ENCODE measurements around the gene AKR1C1.
"Not testable (repeated sequence)": the region's sequence is repeated elsewhere in the genome, so short reads cannot be mapped to it uniquely, and the experiment has no call there.

AKR1C1 gene

DNA sequence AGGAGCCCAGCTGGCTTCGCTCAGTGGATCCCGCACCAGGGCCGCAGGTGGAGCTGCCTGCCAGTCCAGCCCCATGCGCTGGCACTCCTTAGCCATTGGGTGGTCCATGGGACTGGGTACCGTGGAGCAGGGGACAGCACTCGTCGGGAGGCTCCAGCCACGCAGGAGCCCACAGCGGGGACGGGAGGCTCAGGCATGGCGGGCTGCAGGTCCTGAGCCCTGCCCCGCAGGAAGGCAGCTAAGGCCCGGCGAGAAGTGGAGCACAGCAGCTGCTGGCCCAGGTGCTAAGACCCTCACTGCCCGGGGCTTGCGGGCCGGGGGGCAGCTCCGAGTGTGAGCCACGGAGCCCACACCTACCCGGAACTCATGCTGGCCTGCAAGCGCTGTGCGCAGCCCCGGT, 25.9 kb upstream of the AKR1C1 start:
- no peaks in the 10 kb centered on the region for H3K36me3 ChIP-seq (ENCODE audit: insufficient read depth, low read length)
- no peak overlapping the region for H3K4me2 ChIP-seq (ENCODE audit: low read length)
- no peaks in the 10 kb centered on the region for H3K9me2 ChIP-seq (ENCODE audit: low read depth, low read length)
- H3K9me3 ChIP-seq (ENCODE audit: low read length): no peaks in the 10 kb centered on the region
- no peaks in the 10 kb centered on the region for H4K20me1 ChIP-seq (ENCODE audit: insufficient read depth, low read length)
- H3F3A ChIP-seq (ENCODE audit: insufficient read depth, low read length): no peaks in the 10 kb centered on the region
- no peaks in the 10 kb centered on the region for H3K4me1 ChIP-seq (ENCODE audit: insufficient read depth, low read length, severe bottlenecking)
- no peak overlapping the region for H3K27ac ChIP-seq (ENCODE audit: low read depth, low read length, poor library complexity, severe bottlenecking)
- no peak overlapping the region for H3K9ac ChIP-seq (ENCODE audit: low read length)
- H3K4me3 ChIP-seq (ENCODE audit: low read depth, low read length, poor library complexity, severe bottlenecking): no peak overlapping the region
- no peak overlapping the region for H2AFZ ChIP-seq (ENCODE audit: low read length)
- no peaks in the 10 kb centered on the region for H3K27me3 ChIP-seq (ENCODE audit: insufficient read depth, low read length)
- TF ChIP-seq, protein P1, sequence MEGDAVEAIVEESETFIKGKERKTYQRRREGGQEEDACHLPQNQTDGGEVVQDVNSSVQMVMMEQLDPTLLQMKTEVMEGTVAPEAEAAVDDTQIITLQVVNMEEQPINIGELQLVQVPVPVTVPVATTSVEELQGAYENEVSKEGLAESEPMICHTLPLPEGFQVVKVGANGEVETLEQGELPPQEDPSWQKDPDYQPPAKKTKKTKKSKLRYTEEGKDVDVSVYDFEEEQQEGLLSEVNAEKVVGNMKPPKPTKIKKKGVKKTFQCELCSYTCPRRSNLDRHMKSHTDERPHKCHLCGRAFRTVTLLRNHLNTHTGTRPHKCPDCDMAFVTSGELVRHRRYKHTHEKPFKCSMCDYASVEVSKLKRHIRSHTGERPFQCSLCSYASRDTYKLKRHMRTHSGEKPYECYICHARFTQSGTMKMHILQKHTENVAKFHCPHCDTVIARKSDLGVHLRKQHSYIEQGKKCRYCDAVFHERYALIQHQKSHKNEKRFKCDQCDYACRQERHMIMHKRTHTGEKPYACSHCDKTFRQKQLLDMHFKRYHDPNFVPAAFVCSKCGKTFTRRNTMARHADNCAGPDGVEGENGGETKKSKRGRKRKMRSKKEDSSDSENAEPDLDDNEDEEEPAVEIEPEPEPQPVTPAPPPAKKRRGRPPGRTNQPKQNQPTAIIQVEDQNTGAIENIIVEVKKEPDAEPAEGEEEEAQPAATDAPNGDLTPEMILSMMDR (IDR thresholded peaks at IDR 0.05; ENCODE audit: low read length): no peak
- TF ChIP-seq EZH2 (IDR thresholded peaks at IDR 0.05; ENCODE audit: borderline replicate concordance, low read length): no peak
- H3K79me2 ChIP-seq (ENCODE audit: insufficient read depth, low read length): no peaks in the 10 kb centered on the region

DNA sequence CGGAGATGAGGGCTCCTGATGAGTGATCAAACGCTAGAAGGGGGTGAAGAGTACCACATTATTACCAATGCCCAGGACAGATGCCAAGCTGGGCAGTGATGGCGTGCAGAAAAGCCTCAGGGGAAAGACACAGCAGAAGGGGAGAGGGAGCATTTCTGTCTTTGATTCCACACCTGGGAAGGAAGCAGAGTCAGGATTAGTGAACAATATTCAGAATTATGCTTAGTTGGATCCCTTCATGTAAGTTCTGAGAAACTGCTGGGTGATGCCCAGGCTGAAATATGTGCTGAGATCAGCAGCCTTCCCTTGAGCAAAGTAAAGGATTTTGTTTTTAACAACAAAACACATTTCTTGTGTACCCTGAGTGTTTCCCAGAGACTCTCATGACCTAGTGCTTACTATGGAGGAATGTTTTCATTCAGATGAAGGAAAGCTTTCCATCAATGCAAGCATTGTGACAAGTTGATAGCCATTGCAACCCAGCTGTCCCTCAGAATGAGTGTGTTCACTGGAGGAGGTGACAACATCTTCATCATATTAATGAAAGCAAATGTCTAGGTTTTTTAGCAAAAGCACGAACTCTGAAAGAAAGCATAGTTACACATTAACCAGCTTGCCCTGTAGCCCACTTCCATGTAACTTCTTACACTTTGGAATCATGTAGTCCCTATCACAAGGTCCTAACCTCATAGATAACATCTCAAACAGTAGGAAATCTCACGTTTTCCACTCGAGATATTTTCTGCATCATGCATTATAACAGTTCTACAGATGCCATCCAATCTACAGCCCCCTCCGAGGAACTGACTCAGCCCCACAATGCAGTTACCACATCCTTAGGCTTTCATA, 23.8 kb upstream of the AKR1C1 start:
- Histone ChIP-seq H3K4me1 (ENCODE audit: insufficient read depth, low read length, severe bottlenecking) (no peaks in the 10 kb centered on the region), H3K4me3 (ENCODE audit: low read depth, low read length, poor library complexity, severe bottlenecking) (no peak overlapping the region), H4K20me1 (ENCODE audit: insufficient read depth, low read length) (no peaks in the 10 kb centered on the region), H3K9me2 (ENCODE audit: low read depth, low read length) (no peaks in the 10 kb centered on the region), H3K4me2 (ENCODE audit: low read length) (no peak overlapping the region), H3K27me3 (ENCODE audit: insufficient read depth, low read length) (no peaks in the 10 kb centered on the region), H3K27ac (ENCODE audit: low read depth, low read length, poor library complexity, severe bottlenecking) (no peak overlapping the region), H3K9ac (ENCODE audit: low read length) (no peak overlapping the region), H3K36me3 (ENCODE audit: insufficient read depth, low read length) (no peaks in the 10 kb centered on the region), H3K79me2 (ENCODE audit: insufficient read depth, low read length) (no peaks in the 10 kb centered on the region), H3F3A (ENCODE audit: insufficient read depth, low read length) (no peaks in the 10 kb centered on the region), H3K9me3 (ENCODE audit: low read length) (no peaks in the 10 kb centered on the region), H2AFZ (ENCODE audit: low read length) (no peak overlapping the region)
- TF ChIP-seq, protein P1 (IDR thresholded peaks at IDR 0.05; ENCODE audit: low read length): no peak
- TF ChIP-seq EZH2 (IDR thresholded peaks at IDR 0.05; ENCODE audit: borderline replicate concordance, low read length): no peak

DNA sequence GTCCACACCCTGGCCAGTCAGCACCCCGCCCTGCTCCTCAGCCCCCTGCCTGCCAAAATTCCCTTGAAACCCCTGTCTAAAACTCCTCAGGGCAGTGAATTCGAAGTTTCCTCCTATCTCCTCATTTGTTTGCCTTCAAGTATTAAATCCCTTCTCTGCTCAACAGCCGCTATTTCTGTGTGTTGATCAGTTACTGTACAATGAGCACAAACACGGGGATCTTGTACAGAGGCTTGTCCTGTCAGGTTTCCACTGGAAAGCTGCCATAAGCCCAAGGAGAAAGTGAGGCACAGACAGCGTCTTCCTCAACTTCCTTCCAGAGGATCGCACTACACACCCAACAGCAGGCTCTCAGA, 23.2 kb upstream of the AKR1C1 start:
- H3K9me3 ChIP-seq (ENCODE audit: low read length); H3K79me2 ChIP-seq (ENCODE audit: insufficient read depth, low read length); H3F3A ChIP-seq (ENCODE audit: insufficient read depth, low read length); H3K4me2 ChIP-seq (ENCODE audit: low read length); H4K20me1 ChIP-seq (ENCODE audit: insufficient read depth, low read length); H3K36me3 ChIP-seq (ENCODE audit: insufficient read depth, low read length); H3K9ac ChIP-seq (ENCODE audit: low read length); H3K4me3 ChIP-seq (ENCODE audit: low read depth, low read length, poor library complexity, severe bottlenecking); H3K27me3 ChIP-seq (ENCODE audit: insufficient read depth, low read length); H2AFZ ChIP-seq (ENCODE audit: low read length); H3K27ac ChIP-seq (ENCODE audit: low read depth, low read length, poor library complexity, severe bottlenecking); H3K9me2 ChIP-seq (ENCODE audit: low read depth, low read length); H3K4me1 ChIP-seq (ENCODE audit: insufficient read depth, low read length, severe bottlenecking): not testable (repeated sequence)

DNA sequence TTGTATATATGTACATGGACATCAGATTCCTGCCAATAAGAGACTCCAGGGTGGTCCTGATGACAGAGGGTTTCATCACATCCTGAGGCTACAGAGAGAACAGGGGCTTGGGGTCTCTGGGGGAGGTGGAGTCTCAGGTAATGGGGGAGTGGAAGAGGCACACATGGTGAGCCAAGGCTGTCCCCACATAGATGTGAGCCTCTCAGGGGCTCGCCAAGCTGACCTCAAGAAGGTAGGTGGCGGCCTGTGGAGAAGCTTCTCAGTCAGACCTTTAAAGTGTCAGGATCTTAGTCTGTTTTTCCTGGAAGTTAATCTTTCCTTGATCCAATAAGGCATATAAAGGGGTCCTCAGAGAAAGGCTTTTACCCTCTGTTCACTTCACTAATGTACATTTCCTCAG, 22.3 kb upstream of the AKR1C1 start:
- H3K4me1 ChIP-seq (ENCODE audit: insufficient read depth, low read length, severe bottlenecking); H3K9ac ChIP-seq (ENCODE audit: low read length); H3K4me3 ChIP-seq (ENCODE audit: low read depth, low read length, poor library complexity, severe bottlenecking); H3K9me3 ChIP-seq (ENCODE audit: low read length); H3K4me2 ChIP-seq (ENCODE audit: low read length); H3F3A ChIP-seq (ENCODE audit: insufficient read depth, low read length); H3K27ac ChIP-seq (ENCODE audit: low read depth, low read length, poor library complexity, severe bottlenecking); H3K79me2 ChIP-seq (ENCODE audit: insufficient read depth, low read length); H3K27me3 ChIP-seq (ENCODE audit: insufficient read depth, low read length); H3K36me3 ChIP-seq (ENCODE audit: insufficient read depth, low read length); H4K20me1 ChIP-seq (ENCODE audit: insufficient read depth, low read length); H2AFZ ChIP-seq (ENCODE audit: low read length); H3K9me2 ChIP-seq (ENCODE audit: low read depth, low read length): not testable (repeated sequence)

Data from OCI-LY1 (cell line).